Coronary artery (tissue), 2 donors: Measurements from ENCODE around the gene TOP1.
A peak's percentile ranks its signal among the peaks of the same experiment; 100 is the strongest.

Experiments
- DNase-seq: peaks from one replicate; pipeline ENCODE4 v3.0.0-alpha.2; 2017; ENCODE audit warnings: low spot score
- H3K27ac ChIP-seq, 2 donors: fragments of 200-600 bp; sonication (generic); one replicate each; pipeline ENCODE4 v1.5.1; 2016 to 2019
- H3K4me3 ChIP-seq: fragments of 200-600 bp; sonication (generic); 2 replicates; pipeline ENCODE4 v1.5.1; 2016; ENCODE audit warnings: mild to moderate bottlenecking, moderate library complexity
- TF ChIP-seq, protein P1 (sequence below): fragments of 200-600 bp; sonication (generic); IDR thresholded peaks from one replicate; pipeline ENCODE4 v1.5.1; 2019; ENCODE audit warnings: antibody characterized with exemption

The TOP1 gene

DNA sequence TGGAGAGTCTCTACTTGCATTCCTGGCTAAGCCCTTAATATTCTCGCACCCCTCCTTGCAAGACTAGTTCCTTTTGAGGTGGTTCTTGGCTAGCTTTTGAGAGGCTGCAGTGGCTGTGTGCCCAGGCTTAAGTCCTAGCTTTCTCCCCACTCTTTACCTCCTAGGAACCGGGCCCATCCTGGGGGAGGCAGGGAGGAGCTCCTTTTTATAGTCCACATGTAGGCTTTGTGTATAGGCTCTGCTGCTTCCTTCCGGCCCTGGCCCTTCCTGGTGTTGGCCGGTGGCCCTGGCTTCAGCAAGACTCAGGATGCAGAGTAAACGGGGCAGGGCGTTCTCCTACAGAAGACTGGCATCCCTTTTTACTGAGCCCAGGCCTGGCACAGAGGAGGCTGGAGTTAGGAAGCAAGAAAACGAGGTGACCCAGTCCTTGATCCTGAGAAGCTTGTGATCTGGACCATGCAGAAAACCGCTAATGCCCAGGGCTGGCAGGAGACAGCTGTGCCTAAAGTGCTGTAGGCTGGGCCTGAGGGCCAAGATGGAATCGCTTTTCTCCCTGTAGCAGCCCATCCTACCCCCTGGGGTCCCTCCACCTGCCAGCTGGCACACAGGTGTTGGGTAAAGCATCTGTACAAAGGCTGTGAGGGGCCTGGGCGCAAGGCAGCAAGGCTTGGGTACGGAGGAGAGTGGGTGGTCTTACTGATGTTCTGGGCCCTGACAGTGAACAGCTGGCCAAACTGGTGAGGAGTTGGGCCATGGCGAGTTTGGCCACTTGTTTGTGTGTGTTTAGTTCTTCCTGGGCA, 117.4 kb downstream of the TOP1 start:
- peak overlapping the region; percentile 54 to 79 for H3K27ac ChIP-seq
- DNase-seq = no peak
- peak overlapping the region; percentile 35 for H3K4me3 ChIP-seq
- TF ChIP-seq, protein P1, sequence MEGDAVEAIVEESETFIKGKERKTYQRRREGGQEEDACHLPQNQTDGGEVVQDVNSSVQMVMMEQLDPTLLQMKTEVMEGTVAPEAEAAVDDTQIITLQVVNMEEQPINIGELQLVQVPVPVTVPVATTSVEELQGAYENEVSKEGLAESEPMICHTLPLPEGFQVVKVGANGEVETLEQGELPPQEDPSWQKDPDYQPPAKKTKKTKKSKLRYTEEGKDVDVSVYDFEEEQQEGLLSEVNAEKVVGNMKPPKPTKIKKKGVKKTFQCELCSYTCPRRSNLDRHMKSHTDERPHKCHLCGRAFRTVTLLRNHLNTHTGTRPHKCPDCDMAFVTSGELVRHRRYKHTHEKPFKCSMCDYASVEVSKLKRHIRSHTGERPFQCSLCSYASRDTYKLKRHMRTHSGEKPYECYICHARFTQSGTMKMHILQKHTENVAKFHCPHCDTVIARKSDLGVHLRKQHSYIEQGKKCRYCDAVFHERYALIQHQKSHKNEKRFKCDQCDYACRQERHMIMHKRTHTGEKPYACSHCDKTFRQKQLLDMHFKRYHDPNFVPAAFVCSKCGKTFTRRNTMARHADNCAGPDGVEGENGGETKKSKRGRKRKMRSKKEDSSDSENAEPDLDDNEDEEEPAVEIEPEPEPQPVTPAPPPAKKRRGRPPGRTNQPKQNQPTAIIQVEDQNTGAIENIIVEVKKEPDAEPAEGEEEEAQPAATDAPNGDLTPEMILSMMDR = no peak

- Histone ChIP-seq H3K4me3 (no peak overlapping the region), H3K27ac (peak overlapping the region in 1 of 2 donors; percentile 79)
- DNase-seq = no peak
- TF ChIP-seq, protein P1 = no peak
These were observed 119.2 kb downstream of the TOP1 start for GRCh38 chr20:41147767-41148191.

DNA sequence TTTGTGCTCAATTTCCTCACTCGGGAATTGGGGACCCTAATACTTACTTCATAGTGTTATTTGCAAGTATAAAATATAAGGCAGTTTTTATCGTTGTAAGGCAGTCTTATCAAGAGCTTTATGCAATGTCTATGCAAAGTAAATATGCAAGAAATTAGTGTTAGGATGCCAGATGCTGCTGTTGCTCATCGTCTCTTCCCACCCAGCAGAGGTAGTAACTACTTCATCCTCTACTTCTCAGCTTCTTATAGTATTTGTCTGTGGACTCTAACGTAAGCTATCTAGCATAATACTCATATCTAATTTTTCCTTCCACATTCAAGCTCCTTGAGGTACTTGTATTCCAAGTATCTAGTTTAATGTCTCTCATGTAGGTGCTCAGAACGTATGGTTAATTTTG, 120.3 kb downstream of the TOP1 start:
- TF ChIP-seq, protein P1 = no peak
- peak overlapping the region in 1 of 2 donors; percentile 31 for H3K27ac ChIP-seq
- no peak for DNase-seq
- no peak overlapping the region for H3K4me3 ChIP-seq

- H3K4me3 ChIP-seq = no peak overlapping the region
- no peak for DNase-seq
- peak overlapping the region in 1 of 2 donors; percentile 43 for H3K27ac ChIP-seq
- TF ChIP-seq, protein P1 = no peak
These were observed 122.0 kb downstream of the TOP1 start for GRCh38 chr20:41150664-41151063.

DNA sequence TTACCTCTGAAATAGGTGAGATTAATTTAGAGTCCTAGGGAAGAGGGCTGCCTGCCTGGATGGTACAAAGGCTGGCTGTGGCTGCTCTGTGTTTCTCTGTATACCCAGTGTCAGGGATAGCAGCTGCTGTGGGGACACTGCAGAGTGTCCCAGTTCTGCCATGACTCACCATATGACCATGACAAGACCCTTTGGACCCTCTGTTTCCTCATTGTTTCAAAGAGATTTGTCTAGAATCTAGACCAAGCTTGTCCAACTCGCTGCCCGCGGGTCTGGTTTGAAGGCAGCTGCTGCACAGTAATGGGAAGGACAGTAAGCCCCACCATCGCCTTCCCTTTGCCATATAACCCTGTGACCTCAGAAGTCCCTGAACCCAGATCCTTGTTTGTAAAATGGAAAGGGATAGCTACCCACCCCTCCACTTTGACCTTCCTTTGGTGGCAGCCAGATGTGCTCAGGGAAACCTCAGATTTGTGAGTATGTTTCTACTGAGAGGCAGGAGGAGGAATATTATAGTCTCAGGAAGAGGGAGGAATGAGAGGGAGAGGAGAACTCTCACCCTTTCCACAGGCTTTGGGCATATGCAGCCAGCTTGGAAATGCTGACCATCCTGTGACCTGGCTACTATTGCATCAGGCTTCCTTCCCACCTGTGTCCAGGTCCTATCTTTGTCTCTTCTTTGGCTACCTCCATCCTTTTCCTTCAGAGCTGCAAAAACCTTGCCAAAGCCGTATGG, 122.7 kb downstream of the TOP1 start:
- TF ChIP-seq, protein P1 = no peak
- peak overlapping the region in 1 of 2 donors; percentile 43 for H3K27ac ChIP-seq
- no peak for DNase-seq
- no peak overlapping the region for H3K4me3 ChIP-seq

- peak overlapping the region in 1 of 2 donors; percentile 8 for H3K27ac ChIP-seq
- no peak for DNase-seq
- TF ChIP-seq, protein P1 = no peak
- no peak overlapping the region for H3K4me3 ChIP-seq
These were observed 123.6 kb downstream of the TOP1 start for GRCh38 chr20:41152108-41152757.
